HG03135 (cell line): Measurements from ENCODE around the gene CCSER1.
"Not testable (repeated sequence)": the region's sequence is repeated elsewhere in the genome, so short reads cannot be mapped to it uniquely, and the experiment has no call there.

Experiments used
- ATAC-seq: cut with Tn5 transposase; IDR thresholded peaks from one replicate; pipeline ENCODE4 v1.9.1; 2021; ENCODE audit warnings: mild to moderate bottlenecking, moderate library complexity; ENCODE audit not compliant: unreplicated experiment

Gene CCSER1

DNA sequence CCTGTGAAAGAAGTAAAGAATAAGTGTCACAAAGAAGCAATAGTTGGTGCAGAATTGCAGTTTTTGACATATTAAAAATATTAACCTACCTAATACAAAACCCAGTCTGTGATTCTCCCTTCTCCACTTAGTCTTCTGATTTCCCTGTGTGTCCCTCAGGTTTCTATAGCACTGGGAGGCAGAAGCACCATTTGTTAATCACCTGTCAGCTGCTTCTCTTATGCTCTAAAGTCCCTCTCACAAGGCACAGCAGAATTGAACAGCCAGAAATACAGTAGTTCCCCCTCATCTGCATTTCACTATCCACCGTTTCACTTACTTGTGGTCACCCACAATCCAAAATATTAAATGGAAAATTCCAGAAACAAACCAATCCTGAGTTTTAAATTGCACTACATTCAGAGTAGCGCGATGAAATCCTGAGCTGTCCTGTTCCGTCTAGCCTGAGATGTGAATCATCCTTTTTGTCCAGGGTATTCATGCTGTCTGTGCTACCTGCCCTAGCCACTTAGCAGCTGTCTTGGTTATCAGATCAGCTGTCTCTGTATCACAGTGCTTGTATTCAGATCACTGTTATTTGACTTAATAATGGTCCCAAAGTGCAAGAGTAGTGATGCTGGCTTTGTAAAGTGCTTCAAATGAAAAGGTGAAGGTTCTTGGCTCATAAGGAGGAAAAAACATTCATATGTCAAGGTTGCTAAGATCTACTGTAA, 1192.5 kb downstream of the CCSER1 start:
- no peak for ATAC-seq

DNA sequence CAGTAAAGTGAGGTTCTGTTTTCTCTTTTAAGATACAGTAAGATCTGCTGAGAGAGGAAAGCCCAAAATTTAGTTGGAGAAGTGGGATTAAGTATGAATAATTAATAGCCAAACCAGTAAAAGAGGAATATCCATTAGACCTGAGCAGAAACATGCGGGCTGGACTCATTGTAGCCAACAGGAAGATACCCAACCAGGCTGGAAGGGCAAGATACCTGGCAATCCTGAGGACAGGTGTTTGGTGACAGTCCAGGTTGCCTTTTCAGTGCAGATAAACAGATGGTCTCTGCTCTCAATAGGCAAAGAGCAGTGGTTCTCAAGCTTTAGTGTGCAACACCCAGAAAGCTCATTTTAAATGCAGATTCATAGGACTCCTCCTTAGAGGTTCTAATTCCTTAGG, 1195.8 kb downstream of the CCSER1 start:
- no peak for ATAC-seq

GRCh38 chr4:91325495-91325894, 1198.3 kb downstream of the CCSER1 start:
- no peak for ATAC-seq

GRCh38 chr4:91326167-91326566, 1199.0 kb downstream of the CCSER1 start:
- not testable (repeated sequence) for ATAC-seq

DNA sequence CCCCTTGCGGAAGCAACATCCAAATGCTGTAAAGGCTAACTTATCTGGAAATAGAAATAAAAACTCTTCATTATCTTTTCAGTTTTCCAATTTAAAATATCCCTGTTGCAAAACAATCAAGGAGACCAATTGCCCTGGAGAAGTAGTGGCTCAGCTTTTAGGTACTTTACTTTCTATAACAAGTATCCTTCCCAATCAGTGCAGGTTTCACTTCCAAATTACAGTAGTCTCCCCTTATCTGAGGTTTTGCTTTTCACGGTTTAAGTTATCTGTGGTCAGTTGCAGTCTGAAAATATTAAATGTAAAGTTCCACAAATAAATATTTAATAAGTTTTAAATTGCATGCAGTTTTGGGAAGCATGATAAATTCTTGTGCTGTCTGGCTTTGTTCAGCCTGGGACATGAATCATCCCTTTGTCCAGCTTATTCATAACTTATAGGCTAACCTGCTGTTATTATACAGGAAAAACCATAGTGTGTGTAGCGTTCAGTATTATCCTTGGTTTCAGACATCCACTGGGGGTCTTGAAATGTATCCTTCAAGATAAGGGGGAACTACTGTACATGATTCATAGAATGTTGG, 1203.5 kb downstream of the CCSER1 start:
- no peak for ATAC-seq

DNA sequence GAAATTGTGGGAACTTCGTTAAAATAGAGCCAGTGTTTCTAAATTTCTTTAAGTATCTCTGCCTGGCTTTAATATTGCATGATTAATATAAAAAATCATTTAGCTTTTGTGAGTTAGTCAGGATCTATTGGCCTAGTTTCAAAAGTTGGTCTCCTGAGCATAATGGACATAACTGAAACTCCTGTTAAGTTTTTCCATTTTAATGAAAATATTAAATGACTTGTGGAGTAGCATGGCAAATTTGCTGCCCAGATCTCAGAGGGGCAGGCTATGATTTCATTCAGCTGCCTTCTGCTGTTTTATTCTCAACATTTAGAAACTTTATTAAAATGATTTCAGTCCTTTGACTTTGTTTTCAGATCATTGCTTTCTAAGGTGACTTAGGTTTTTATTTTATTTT, 1213.6 kb downstream of the CCSER1 start:
- no peak for ATAC-seq

GRCh38 chr4:91345632-91346031, 1218.4 kb downstream of the CCSER1 start:
- no peak for ATAC-seq

DNA sequence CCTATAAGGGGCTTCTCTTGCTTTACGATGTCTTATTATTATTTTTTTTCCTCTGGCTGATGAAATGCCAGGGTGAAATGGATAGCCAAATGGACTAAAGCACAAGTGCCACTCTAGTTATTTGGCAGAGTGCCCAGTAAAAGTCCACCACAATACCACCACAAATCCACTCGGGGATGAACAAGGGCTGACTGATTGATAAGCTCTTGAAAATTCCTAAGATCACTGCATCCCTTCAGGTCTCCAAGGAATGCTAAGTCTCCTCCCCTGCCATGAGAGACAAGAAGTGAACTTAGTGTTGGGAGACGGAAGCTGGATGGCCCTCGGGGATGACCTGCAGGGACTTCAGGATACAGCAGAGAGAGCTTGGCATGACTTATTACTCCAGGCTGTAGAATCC, 1229.3 kb downstream of the CCSER1 start:
- ATAC-seq, result not testable (repeated sequence)

DNA sequence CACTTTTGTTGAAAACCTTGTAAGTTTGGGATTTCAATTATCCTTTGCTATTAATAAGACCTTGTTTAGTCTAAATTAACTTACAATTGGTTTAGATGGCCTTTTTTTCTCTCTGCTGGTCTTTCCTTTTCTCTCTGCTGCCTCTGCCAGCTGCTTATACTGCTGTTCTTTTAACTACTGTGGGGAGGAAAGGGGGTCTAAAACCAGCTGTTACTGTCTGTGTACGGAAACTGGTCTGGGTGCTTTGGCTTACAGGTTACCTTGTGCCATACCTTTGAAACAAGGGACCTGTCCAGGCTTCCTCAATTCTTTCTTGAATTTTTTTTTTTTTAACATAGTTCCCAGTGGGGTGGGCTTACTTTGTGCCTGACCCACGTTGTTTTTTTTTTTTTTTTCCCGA, 1230.8 kb downstream of the CCSER1 start:
- ATAC-seq, result not testable (repeated sequence)

DNA sequence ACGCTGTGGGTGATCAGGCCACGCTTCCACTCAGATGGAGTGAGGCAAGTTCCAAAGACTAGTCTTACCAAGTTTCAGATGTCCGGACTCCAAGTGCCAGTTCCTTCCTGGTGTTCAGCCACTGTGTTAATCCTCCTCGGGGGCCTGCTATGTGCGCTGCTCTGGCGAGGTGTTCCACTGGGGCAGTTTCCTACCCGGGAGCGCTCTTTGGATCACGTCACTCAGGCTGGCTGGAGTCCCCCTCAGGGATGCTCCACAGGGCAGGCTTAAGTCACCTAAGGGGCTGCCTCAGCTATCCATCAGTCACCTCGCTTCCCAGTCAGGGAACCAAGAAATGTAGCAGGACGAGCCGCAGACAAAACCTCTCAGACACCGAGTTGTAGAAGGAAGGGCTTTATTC, 1231.4 kb downstream of the CCSER1 start:
- ATAC-seq, result not testable (repeated sequence)

- ATAC-seq, result no peak
Measured at GRCh38 chr4:91359041-91360031, 1232.1 kb downstream of the CCSER1 start.

- no peak for ATAC-seq
Measured at GRCh38 chr4:91362125-91362524, 1234.9 kb downstream of the CCSER1 start.

- ATAC-seq, result no peak
Measured at GRCh38 chr4:91366554-91366953, 1239.4 kb downstream of the CCSER1 start.

- no peak for ATAC-seq
Measured at GRCh38 chr4:91369116-91369515, 1241.9 kb downstream of the CCSER1 start.

DNA sequence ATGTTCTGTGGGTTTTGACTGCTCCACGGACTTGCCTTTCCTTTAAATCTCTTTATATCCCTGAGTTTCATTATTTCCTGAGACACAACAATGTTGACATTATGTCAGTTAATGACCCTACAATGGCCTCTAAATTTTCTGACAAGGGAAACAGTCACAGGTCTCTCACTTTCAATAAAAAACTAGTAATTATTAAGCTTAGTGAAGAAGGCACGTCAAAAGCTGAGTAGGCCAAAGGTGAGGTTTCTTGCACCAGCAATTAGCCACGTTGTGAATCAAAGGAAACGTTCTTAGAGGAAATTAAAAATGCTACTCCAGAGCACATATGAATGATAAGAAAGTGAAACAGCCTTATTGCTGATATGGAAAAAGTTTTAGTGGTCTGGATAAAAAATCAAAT, 1246.4 kb downstream of the CCSER1 start:
- ATAC-seq, result no peak

GRCh38 chr4:91405431-91405830, 1278.2 kb downstream of the CCSER1 start:
- ATAC-seq, result not testable (repeated sequence)

GRCh38 chr4:91422011-91422410, 1294.8 kb downstream of the CCSER1 start:
- ATAC-seq, result no peak

- ATAC-seq, result no peak
Measured at GRCh38 chr4:91426725-91427124, 1299.5 kb downstream of the CCSER1 start.

GRCh38 chr4:91427171-91427570, 1300.0 kb downstream of the CCSER1 start:
- ATAC-seq, result no peak

DNA sequence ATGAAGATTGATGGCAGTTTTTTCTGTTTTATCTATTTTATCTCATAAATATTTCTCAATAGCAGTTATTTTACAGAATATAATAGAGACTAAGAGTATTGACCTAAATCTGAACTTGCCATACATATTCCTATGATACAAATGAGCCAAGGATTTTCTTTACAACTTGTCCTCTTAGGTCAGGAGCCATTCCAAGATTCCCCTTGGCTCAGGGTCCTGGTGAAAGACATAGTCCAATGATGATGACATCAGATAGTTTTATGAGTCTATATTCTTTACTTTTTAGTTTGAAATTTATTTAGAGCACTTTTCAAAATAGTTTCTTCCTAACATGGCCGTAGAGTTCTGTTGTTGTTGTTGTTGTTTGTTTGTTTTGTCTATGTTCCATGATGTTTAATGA, 1307.4 kb downstream of the CCSER1 start:
- no peak for ATAC-seq

- no peak for ATAC-seq
Measured at GRCh38 chr4:91436556-91436955, 1309.4 kb downstream of the CCSER1 start.

- ATAC-seq, result no peak
Measured at GRCh38 chr4:91447168-91447567, 1320.0 kb downstream of the CCSER1 start.
